ENCODE data around the gene GRK2.
"Not testable (repeated sequence)": the region's sequence is repeated elsewhere in the genome, so short reads cannot be mapped to it uniquely, and the experiment has no call there.

The GRK2 gene

DNA sequence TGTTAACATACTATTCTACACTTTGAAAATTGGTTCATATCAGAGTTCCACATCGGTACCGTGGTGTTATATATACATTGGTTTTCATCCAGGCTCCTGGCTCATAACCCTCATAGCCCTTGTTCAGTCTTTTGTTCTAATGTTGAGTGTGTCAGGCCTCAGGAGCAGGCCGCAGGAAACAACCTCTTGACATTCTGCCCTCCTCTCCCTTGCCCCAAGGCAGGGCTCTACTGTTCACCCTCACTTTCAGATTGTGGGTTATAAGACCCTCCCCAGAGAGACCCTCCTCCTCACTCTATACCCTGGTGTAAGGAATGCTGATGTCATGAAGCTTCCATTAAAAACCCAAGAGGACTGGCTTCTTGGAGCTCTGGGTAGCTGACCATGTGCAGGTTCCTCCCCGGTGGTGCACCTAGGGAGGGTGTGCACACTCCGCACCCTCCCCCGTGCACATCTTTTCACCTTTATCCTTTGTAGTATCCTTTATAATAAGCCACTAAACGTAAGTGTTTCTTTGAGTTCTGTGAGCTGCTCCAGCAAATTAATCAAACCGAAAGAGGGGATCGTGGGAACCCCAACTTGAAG, 49.1 kb downstream of the GRK2 start:
- no peak for DNase-seq

DNA sequence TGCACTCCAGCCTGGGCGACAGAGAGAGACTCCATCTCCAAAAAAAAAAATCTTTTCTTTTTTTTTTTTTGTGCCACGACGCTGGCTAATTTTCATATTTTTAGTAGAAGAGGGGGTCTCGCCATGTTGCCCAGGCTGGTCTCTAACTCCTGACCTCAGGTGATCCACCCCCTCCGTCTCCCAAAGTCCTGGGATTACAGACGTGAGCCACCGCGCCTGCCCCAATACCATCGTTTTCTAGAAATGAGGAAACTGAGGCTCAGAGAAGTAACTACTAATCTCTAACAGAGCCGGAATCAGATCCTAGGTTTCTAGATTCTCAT, 50.6 kb downstream of the GRK2 start:
- no peak for DNase-seq

DNA sequence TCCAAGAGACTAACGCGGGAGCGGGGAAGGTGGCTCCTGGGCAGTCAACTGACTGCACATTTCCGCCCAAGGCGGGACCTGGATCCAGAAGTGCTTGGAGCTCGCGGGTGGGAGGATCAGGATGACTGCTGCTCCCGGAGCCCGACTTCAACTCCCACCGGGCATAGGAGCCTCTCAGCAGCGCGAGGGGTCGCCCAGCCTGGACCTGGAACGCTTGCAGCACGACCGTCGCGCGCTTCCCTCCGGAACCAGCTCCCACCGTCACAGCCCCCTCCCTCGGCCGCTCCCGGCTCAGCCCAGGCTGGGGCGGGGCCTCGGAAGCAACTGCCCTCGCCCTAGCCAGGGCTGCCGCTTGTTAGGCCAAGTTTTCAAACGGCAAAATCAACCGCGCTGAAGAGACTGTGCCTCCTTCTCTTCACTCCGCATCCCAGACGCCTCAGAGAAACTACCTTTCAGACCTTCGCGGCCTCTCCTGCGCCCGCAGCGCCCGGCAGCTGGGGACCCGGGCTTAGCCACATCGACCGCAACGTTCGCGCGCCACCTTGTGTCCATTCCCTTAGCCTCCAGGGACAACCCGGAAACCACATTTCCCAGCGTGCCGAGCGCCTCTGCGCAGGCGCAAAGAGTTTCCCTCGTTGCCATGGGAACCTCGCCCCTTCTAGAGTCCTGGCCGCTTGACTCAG, 51.1 kb downstream of the GRK2 start:
- peak; percentile 92 for DNase-seq

DNA sequence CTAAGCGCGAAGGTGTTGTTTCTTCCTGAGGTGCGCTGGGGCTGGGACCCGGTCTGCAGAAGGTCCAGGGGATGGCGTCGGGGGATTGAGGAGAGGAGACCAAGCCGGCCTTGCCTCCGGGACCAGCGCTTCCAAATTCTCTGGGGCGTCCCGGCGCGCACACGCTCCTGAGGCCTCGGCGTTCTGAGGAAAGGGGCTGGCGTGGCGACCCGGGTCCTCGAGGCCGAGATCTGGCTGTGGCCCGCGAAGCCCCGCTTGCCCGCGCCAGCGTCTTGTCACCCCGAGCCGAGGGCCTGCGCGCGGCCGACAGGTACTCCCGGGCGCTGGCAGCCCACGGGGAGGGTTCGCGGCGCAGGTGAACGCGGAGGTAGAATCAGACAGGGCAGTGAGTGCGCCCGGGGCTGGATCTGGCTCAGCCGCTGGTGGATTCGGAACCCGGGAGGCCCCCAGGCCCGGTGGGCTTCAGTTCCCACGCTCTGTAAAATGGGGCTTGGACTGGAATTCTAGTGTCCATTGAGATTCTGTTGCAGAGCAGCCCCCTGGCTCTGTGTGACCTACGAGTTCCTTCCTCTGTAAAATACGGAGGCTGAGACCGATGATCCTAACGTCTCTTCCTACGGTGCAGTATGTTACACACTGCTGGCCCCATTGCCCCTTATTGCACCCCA, 51.7 kb downstream of the GRK2 start:
- no peak for DNase-seq

DNA sequence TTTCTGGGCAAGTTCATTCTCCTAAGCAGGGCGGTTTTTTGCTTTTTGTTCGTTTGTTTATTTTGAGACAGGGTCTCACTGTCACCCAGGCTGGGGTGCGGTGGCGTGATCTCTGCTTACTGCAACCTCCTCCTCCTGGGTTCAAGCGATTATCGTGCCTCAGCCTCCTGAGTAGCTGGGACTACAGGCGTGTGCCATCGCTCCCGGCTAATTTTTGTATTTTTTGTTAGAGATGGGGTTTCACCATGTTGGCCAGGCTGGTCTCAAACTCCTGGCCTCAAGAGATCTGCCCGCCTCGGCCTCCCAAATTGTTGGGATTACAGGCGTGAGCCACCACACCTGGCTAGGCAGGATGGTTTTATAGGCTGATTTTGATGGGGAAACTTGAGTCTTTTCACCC, 52.6 kb downstream of the GRK2 start:
- DNase-seq = not testable (repeated sequence)

DNA sequence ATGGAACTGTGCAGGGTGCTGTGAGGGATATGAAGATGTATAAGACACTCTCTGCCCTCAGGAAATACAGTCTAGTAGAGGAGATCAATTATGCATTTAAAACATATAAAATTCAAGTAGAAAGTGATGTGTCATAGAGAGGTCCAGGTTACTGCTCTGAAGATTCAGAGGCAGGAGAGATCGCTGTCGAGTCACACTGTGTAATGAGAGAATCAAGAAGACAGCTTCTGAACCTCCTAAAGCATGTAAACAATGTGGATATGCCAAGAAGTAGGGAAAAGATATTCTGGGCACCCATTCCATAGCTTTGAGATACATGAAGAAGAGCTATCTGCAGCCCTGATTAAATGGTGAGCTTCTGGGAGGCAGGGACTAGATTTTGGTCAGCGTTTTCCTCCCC, 53.7 kb downstream of the GRK2 start:
- no peak for DNase-seq

DNA sequence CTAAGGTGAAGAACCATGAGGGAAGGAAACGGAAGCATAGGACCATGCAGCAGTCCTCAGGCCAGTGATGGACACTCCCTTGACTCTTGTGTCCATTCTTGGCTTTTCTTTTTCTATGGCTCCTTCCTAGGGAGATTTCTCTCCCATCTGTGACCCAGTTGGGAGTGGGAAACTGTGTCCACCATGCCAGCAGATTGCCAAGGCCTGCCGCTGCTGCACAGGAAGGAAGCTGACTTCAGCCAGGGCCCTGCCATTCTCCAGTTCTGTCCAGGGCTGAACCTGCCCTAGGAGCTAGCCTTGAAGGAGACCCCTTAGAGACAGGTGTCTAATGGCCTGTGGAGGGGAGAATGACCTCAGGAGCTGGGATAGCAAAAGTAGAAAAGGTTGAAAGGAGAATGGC, 54.4 kb downstream of the GRK2 start:
- no peak for DNase-seq

DNA sequence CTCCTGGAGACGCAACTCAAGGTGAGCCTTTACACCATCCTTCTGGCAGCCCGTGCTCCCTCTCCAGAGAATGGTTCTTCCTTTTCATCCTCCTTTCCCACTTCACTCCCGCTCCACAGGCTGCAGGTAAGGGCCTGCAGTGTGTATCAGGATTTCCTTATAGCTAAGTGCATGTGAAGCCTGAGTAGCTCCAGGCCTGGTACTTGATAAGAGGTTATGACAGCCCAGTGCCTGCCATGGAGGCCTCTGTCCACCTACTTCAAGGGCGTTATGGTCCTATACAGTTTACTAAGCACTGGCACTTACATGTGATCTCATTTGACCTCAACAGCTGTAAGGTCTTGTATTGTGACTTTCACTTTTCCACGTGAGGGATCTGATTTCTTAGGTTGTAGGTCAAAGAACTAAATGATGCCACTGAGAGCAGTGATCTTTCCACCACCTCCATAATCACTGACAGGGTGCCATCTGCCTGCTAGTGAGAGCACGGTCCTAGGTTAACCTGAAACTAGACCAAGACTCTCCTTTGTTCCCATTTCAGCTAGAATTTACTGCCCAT, 55.1 kb downstream of the GRK2 start:
- no peak for DNase-seq

DNA sequence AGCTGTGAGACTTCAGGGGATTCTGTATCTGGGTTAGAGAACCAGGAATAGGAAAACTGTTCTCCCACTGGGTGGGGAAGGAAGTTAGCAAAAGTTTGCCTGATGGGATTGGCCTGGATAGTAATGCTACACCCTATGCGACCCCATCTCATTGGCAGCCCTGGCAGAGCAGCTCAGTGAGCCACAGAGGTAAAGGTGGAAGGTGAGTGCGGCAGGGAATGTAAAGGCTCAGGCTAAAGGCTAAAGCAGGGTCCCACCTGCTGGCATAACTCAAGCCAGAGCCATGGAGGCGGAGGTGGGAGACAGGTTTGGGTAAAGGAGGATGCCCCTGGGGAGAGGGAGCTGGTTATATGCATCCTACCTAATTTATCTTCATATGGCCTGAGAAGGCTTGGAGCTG, 55.8 kb downstream of the GRK2 start:
- no peak for DNase-seq

DNA sequence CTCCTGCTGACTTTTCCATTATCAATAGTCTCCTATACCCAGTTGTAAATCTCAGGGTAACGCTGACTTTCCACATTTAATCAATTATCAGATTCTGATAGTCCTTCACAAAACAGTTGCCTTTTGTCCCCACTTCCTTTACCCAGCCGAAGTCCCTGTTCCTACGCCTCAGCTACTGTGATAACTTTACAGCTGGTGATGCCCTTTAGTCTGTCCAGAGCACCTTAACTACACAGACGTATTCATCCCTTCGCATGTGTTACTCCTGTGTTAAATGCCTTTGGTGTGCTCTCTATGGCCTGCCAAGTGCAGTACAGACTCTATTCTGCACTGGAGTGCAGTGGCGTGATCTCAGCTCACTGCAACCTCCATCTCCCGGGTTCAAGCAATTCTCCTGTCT, 57.3 kb downstream of the GRK2 start:
- no peak for DNase-seq

DNA sequence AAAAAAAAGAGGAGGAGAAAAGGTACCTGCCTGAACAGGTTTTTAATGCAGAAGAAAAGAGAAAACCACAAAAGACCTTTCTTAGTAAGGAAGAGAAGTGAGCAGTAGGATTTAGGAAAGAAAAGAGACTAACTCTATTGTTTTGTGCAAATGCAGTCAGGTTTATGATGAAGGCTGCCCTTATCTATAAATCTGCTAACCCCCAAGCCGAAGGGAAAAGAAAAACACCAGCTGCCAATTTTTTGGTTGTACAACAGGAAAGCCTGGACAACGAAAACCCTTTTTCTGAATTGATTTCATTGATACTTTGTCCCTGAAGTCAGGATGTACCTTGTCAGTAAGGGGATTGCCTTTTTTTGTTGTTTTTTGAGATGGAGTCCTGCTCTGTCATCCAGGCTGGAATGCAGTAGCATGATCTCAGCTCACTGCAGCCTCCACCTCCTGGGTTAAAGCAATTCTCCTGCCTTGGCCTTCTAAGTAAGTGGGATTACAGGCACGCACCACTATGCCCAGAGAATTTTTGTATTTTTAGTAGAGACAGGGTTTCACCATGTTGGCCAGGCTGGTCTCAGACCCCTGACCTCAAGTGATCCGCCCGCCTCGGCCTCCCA, 65.9 kb downstream of the GRK2 start:
- no peak for DNase-seq
